ENCODE data around the gene GRK5.

GRCh38 chr10:119404719-119405519 is 197.5 kb downstream of the GRK5 start:
- TF ChIP-seq ZNF785 (CRISPR knock-in tag; IDR thresholded peaks at IDR 0.05) (no peak), ZNF311 (CRISPR knock-in tag; IDR thresholded peaks at IDR 0.05) (no peak)

All from K562 (cell line).